GM21423 (cell line): Measurements from ENCODE around the gene VSNL1.

Source experiments
- ATAC-seq: cut with Tn5 transposase; IDR thresholded peaks from one replicate; pipeline ENCODE4 v1.9.1; 2021; ENCODE audit warnings: mild to moderate bottlenecking, moderate library complexity; ENCODE audit not compliant: unreplicated experiment

Gene VSNL1

DNA sequence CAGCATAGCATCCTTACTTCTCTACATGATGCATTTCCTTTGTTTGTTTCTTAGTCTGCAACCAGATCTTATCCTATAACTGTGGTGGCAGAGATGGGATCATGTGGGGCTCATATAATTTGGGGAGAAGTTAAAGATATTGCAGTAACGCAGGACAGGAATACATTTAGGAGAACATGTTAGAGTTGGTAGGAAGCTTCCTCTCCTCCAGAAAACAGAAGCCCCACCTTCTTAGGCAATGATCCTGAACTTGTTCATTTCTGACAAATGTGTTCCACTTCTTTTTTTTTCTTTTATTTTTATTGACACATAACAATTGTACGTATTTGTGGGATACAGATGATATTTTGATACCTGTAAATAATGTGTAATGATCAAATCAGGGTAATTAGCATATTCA lies 99.9 kb downstream of the VSNL1 start:
- no peak for ATAC-seq

DNA sequence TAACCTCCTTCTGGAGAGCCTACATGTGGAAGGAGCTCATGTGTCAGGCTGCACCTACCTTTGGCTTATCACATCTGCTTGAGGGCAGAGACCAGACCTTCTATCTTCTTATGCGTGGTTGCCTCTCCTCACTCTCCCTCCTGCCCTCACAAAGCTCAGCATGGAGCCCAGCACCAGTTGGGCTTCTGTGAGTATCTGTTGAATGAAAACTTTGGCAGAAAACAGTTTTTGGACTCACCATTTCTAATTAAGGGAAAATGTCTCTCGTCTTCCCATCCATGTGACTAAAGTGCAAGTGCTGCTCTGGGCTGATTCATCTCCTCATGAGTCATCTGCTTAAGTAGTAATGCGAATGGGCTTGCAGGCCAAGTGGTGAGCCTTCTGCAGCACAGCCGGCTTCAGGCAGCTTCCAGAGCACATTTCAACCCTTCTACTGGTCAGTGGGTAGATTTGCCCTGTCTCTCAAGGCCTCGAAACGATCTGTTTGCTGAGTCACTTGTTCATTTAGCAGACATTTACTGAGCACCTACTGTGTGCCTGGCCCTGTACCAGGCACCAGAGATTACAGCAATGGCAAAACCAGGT lies 102.6 kb downstream of the VSNL1 start:
- no peak for ATAC-seq

DNA sequence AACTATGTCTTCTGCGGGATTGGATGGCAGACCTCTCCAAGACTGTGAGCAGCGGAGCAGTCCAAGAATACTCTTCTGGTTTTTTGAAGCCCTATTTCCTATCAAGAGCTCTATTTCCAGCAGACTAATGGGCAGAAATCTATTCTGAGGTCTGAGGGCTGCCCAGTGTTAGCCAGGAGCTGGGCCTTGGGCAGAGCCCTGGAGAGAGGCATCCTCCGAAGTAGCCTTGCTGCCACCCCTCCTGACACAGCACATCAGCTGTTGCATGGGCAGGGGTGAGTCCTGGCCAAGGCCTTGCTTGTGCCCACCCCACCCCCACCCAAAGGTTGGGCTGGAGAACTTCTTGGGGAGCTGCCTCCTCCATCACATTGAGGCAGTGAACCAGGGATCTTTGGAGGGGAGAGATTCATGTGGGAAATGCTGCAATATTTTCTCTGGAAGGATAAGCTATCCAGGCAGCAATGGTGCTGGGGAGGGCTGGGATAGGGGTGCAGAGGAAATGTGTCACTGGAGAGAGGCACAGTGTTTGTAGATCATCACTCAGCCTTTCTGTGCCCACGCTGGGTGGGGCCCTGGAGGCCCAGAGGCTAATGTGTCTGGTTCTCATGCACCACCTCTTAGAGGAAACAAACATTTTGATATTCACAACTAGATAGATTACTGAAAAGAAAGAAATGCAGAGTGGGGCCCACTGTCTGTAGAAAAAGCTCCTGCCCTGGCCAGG lies 104.7 kb downstream of the VSNL1 start:
- no peak for ATAC-seq

DNA sequence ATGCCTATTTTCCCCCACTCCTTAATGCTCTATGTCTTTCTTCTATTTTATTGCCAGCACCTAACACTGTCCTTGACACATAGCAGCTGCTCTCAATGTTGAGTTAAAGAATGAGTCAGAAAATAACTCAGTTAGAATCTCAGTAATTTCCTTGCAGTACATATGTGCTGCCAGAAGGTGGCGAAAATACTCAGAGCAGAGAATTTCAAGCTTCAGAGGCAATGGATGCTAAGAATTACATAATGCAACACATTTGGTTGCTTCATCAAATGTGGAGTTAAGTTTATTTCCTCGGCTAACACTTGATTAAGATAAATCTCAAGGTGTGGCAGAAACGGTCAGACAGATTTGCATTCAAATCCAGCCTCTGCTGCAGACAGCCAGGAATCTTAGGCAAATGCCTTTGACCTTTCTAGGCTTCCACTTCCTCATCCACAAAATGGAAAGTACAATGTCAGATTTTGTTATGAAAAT lies 105.6 kb downstream of the VSNL1 start:
- peak; percentile 77 for ATAC-seq

DNA sequence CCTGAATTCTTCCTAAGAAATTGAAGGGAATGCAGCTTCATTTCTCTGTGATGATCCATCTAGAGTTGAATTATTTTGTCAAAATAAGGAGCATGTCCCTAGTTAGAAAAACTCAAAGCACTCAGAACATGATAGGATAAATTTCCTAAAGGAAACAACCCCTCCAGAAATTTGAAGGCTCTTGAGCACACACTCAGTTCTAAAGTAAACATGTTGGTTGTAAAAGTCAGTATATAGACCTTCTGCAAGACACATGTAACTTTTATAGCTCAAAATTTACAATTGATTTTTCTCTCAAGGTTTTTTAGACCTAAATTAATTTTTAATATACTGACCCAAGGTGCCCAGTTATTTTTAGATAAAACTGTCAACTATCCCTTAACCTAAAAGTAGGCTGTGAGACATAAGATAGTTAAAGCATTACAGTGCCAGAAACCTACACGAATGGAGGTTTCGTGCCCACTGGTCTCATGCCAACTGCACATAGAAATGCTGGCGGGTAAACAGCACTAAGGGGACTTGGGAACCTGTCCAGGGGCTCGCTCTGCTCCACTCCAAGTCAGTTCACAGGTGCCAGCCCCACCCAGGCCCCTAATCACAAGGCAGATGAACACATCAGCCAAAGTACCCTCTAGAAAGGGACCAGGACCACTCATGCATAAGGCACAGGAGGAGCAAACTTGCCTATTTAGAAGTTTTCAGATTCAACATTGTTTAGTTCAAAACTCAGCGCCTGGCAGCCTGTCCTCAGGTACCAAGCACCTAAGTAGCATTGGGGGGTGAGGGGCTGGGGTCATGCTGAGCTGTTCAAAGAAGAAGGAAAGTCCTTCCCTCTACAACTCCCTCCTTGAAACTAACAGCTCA lies 106.6 kb downstream of the VSNL1 start:
- no peak for ATAC-seq

DNA sequence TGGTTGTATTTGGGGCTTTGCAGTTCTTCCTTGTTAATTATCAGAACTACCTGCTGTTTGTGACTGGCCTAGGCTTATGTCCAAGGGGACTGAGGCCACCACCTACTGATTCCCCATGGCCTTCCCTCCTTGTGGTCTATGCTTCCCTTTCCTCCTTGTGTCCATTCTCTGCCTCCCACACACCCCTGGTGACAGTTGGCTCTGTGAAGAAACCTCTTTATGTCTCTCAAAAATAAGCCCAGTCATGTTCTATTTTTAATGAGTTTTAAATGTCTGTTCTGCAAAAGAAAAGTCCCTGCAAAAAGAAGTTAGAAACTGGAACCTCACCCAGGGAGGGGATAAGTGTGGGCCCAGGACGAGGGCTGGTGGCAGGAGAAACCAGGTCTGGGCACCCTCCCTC lies 108.1 kb downstream of the VSNL1 start:
- ATAC-seq, result no peak

DNA sequence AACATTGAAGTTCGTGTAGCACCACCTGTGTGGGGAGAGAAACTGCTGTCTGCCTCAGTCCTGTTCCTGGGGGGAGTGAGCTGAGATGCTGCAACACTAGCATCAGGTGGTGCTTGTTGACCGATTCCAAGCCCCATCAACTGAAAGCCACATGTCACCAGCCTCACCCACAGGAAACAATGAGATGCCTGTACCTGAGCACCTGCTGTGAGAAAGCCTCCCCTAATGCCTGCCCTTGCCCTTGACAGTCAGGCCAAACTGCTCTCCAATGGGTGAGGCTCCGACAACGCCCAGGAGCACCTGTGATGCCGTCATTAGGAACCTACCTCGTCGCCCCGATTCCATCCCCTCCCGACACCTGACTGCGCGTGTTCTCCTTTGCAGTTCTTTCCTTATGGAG lies 108.5 kb downstream of the VSNL1 start:
- ATAC-seq, result no peak

DNA sequence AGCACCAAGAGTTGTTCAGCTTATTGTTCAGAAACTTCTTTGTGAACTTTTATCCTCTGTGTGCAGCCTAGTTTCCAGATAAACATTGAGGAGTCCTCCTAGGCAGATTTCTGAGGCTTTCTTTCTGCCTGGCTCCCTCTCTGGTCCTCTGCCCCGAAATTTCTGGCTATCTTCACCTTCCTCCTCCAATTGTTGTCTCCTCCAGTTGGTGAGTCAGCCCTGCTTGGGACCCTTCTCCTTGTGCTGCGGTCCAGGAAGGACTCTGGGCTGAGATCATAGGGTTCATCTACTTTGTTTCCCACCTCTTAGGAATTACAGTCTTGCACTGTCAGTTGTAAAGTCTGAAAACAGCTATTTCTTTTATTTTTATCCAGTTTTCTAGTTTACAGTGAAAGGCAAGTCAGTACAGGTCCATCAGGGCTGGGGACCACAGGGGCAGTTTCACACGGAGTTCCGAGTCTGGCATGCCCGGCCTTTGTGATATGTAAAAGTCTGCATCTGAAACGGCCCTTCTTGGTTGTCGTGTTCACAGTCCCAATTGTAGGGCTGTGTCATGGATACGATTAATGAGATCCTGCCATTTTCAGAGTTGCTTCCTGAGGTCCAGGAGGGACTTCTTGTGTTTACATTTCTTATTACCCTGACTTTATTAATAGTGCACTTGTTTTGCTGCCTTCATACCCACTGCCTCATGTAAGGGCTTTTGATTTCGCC lies 112.3 kb downstream of the VSNL1 start:
- ATAC-seq, result no peak

DNA sequence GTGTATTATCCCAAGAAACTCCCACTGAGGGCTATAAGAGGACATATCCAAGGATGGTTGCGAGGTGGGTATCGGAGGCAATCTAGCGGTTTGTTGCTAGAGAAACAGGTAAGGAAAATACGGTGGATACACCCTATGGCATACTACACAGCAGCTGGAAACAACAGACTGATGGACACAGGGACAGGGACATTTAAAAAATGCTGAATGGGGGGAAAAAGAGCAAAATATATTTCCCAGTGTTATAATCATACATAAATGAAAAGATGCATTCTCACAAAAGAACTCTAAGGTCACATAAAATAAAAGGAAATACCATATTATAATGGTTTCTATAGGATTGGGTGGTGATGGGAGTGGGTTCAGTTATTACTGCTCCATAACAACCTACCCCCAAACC lies 117.3 kb downstream of the VSNL1 start:
- no peak for ATAC-seq

DNA sequence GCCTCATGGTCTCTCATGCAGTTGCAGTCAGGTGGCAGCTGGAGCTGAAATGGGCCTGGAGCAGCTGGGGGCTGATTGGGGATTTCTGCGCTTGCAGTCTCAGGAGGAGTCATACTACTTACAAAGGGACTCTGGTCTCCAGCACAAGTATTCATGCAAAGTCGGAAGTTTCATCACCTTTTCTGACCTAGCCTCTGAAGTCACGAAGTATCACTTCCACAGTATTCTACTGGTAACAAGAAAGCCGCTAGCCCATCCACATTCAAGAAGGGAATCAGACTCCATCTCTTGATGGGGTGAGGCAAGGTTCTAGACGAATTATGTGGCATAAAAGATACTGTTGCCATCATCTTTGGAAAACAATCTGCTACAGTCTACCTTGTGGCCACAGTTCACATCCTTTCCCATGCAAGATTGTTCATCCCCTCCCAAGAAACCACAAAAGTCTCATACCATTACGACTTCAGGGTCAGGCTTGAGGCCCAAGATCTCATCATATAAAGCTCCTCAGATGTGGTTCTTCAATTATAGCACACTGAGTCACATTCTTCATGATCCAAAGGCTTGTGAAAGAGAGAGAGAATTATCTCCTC lies 117.9 kb downstream of the VSNL1 start:
- peak; percentile 55 for ATAC-seq

DNA sequence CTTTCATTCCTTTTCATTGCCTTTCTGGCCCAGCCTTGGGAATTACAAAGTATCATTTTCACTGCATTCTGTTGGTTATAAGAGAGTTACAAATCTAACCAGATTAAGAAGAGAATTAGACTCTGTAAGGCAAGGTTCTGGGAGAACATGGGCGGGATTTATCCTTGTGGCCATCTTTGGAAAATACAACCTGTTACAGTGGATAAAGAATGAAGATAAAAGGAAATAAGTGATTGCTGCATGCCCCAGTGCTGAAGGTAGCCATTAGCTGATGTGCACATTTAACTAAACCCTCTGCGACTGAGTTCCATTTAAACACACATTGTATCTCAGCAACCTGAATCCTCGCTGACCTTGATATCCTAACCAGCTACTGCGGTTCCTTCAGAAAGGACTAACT lies 119.7 kb downstream of the VSNL1 start:
- ATAC-seq, result no peak

DNA sequence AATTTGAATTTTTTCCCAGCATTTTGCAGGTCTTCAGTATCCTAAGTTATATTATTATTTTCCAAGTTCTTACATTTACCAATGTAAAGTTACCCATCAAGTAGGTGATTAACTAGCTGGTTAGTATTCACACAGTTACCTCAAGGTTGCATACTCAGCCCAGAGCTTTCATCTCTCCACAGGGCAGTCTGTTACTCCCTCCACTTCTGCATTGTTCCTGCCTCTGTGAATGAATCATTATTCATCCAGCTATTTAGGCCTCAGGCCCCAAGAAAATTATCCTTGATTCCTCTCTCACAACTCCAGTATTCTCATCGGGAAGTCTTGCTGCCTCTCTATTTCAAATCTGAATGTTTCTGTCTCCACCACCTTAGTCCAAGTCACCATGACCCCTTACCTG lies 121.0 kb downstream of the VSNL1 start:
- no peak for ATAC-seq

DNA sequence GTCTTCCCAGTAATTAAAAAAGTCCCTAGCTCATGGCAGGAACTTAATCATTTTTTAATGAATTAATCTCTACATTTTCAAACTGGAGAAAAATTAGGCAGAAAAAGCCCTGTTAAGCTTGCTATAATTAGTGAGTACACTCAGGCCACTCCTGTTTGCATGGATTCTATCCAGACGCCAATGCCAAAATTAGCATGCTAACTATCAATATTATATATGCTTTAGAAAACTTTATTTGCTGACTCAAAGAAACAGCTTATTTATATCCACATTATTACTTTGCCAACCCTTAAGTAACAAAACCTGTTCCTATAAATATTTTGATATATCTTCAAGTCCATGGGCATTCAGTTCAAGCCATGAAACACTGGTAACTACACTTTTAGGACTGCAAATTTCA lies 122.2 kb downstream of the VSNL1 start:
- no peak for ATAC-seq

DNA sequence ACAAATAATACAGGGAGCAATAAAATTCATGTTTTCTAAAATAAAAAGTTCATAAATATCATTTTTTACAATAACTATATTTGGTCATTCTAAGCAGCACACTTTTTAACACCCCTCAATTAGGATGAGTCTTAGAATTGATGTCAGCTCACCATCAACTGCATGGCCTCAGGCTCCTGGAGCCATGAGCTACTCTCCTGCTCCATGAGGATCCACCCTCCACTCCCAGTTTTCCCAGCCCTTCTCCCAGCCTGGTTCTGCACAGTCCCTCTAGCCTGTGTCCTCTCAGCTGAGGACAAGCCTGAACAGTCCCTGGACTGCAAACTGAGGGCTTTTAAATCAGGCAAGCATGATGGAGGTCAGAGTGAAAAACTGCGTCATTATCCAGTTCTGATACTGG lies 124.0 kb downstream of the VSNL1 start:
- ATAC-seq, result no peak

DNA sequence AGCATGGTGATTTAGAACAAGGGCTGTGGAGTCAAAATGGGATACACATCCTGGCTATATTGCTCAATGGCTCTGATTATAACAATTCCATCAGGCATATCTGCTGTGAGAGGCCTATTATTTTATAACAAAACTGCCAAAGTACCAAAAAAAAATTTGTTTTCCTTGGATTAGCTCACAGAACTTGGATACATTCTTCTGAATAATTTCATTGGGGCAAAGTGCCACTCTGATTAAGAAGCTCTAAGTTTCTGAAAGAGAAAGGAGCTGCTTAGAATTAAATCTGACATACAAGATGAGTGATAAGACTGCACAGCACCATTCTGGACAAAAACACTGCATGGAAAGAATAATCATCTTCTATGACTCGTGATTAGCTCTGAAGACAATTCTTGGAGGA lies 127.4 kb downstream of the VSNL1 start:
- ATAC-seq, result no peak

DNA sequence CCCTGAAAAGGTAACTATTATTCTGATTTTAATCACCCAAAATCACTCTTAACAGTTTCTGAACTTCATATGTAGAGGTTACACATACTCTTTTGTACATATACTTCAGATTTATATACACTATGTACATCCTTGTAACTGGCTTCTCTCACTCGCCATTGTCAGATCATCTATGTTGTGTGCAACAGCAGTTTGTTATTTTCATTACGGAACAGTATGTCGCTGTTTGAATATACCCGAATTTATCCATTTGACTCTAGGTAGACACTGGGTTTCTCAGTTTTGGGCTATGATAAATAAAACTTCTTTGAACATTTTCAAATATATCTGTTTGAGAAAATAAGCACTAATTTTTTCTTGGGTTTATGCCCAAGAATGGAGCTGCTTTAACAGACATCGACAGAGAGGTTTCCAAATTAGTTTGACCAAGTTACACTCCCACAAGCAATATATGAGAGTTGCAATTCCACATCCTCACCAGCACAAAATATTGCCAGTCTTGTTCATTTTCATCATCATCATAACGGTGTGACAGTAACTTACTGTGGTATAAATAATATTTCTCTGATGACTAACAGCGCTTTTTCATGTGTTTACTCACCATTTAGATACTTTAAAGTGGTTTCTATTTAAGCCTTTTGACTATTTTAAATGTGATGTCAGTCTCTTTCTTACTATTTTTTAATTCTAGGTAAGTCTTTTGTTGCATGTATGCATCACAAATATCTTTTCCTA lies 132.3 kb downstream of the VSNL1 start:
- ATAC-seq, result no peak

DNA sequence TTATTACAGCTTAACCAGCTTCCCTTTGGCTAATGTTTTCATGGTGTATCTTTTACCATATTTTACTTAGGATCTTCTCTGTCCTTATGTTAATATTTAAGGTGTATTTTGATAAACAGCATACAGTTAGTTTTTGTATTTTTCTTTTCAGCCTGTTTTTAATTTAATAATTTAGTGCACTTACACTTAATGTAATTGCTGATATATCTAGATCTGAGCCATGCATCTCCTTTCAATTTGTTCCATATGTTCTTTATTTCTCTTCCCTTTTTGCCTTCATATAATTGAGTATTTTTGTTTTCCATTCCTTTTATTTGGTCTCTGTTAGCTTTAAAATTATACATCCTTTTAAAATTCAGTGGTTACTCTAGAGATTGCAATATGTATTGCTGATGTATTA lies 134.3 kb downstream of the VSNL1 start:
- ATAC-seq, result no peak

DNA sequence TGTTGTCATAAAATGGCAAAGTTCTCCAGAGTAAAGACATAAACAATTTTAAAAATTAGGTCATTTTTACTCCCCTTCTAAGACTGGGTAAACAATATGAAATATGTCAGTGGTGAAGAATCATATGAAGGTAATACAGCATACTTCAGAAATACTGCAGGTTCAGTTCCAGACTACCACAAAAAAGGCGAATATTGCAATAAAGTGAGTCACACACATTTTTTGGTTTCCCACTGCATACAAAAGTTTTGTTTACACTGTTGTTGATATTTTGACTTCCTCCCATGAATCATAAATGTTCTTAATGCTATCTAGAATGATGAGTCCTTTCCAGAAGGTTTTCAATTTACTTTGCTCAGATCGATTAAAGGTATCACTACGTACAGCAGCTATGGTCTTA lies 139.6 kb downstream of the VSNL1 start:
- ATAC-seq, result no peak

DNA sequence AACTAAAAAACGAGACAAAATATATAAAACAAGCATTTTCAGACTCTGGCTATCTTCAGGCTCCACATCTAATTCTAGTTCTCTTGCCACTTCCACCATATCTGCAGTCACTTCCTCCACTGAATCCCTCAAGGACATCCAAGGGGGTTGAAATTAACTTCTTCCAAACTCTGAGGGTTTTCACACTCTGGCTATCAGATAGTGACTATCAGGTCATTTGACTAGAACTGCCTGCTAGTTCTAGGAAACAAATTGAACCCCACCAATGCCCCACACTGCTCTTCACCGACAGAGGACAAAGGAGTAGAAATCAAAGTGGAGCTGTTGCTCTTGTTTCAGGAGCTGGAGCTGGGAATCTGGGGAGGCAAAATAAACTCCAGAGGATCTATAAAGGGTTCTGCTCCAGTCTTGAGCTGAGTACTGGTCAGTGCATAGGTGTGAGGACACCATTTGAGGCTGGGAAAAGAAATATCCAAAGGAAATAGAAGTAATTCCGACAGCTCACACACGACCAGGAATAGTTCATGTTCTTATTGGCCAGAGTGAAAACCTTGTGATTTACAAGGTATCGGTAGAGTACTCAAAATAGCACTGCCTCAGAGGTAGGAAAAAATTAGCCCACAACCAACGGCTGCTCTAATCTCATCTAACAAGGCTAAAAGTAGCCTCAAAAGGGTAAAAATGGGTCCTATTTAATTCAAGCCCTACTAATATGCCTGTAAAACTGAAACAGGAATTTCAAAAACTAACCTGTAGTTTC lies 141.8 kb downstream of the VSNL1 start:
- no peak for ATAC-seq
